ELR (cell line): Measurements from ENCODE around the gene XYLT1.

Experiments used
- DNase-seq: peaks from one replicate; pipeline ENCODE4 v3.0.0-alpha.2; 2015; ENCODE audit warnings: low read depth

Gene XYLT1

GRCh38 chr16:17143546-17144419, 327.0 kb downstream of the XYLT1 start:
- DNase-seq, result no peak

- DNase-seq, result peak; percentile 10
Measured at GRCh38 chr16:17138801-17139200, 332.0 kb downstream of the XYLT1 start.

GRCh38 chr16:17135439-17135838, 335.3 kb downstream of the XYLT1 start:
- DNase-seq, result no peak

GRCh38 chr16:17134586-17134985, 336.2 kb downstream of the XYLT1 start:
- DNase-seq, result no peak

GRCh38 chr16:17133851-17134250, 336.9 kb downstream of the XYLT1 start:
- DNase-seq, result no peak

- DNase-seq, result no peak
Measured at GRCh38 chr16:17131351-17131750, 339.4 kb downstream of the XYLT1 start.

GRCh38 chr16:17130733-17131132, 340.0 kb downstream of the XYLT1 start:
- no peak for DNase-seq

GRCh38 chr16:17129971-17130370, 340.8 kb downstream of the XYLT1 start:
- no peak for DNase-seq

GRCh38 chr16:17128791-17129190, 342.0 kb downstream of the XYLT1 start:
- no peak for DNase-seq

GRCh38 chr16:17126156-17126555, 344.6 kb downstream of the XYLT1 start:
- no peak for DNase-seq

GRCh38 chr16:17125671-17126070, 345.1 kb downstream of the XYLT1 start:
- DNase-seq, result peak; percentile 50

- no peak for DNase-seq
Measured at GRCh38 chr16:17117906-17118577, 352.7 kb downstream of the XYLT1 start.

- DNase-seq, result no peak
Measured at GRCh38 chr16:17116595-17117322, 354.0 kb downstream of the XYLT1 start.

GRCh38 chr16:17109413-17109812, 361.3 kb downstream of the XYLT1 start:
- no peak for DNase-seq

GRCh38 chr16:17108596-17108995, 362.2 kb downstream of the XYLT1 start:
- no peak for DNase-seq

- DNase-seq, result no peak
Measured at GRCh38 chr16:17107450-17107849, 363.3 kb downstream of the XYLT1 start.

GRCh38 chr16:17106243-17106791, 364.4 kb downstream of the XYLT1 start:
- DNase-seq, result no peak

- DNase-seq, result no peak
Measured at GRCh38 chr16:17105239-17105797, 365.4 kb downstream of the XYLT1 start.

GRCh38 chr16:17104654-17105053, 366.1 kb downstream of the XYLT1 start:
- no peak for DNase-seq

GRCh38 chr16:17103216-17103615, 367.5 kb downstream of the XYLT1 start:
- DNase-seq, result no peak

- DNase-seq, result peak; percentile 15
Measured at GRCh38 chr16:17101646-17102045, 369.1 kb downstream of the XYLT1 start.

- no peak for DNase-seq
Measured at GRCh38 chr16:17098685-17099084, 372.1 kb downstream of the XYLT1 start.
